NCI-H226 (cell line): Measurements from ENCODE around the gene CCDC183.
A peak's percentile ranks its signal among the peaks of the same experiment; 100 is the strongest.
"Not testable (repeated sequence)": the region's sequence is repeated elsewhere in the genome, so short reads cannot be mapped to it uniquely, and the experiment has no call there.

Experiments
- DNase-seq: peaks from one replicate; pipeline ENCODE4 v3.0.0-alpha.2; 2015

CCDC183 gene

DNA sequence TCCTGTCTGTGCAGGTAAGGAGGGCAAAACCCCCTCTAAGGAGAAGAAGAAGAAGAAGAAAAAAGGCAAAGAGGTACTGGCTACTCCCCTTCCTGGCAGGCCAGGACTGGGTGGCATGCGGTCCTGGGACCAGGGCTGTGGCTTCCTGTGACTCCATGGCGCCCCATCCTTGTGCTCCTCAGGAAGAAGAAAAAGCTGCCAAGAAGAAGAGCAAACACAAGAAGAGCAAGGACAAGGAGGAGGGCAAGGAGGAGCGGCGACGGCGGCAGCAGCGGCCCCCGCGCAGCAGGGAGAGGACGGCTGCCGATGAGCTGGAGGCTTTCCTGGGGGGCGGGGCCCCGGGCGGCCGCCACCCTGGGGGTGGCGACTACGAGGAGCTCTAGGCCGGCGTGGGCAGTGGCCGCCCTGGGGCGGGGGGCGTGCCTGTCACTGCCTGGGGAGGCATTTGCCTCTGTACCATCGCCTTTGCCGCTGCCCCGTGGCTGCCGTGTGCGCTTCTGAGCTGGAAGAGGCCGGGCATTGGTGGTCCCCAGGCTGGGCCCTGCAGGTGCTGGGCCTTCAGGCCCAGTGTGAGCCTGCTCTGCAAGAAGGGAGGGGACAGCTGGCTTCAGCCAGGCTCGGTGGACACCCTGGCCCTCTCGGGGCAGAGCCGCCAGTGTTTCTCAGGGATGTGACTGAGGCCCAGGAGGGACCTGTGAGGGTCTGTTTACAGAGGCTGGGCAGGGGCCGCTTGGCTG is 44.2 kb downstream of the CCDC183 start:
- DNase-seq, result no peak

DNA sequence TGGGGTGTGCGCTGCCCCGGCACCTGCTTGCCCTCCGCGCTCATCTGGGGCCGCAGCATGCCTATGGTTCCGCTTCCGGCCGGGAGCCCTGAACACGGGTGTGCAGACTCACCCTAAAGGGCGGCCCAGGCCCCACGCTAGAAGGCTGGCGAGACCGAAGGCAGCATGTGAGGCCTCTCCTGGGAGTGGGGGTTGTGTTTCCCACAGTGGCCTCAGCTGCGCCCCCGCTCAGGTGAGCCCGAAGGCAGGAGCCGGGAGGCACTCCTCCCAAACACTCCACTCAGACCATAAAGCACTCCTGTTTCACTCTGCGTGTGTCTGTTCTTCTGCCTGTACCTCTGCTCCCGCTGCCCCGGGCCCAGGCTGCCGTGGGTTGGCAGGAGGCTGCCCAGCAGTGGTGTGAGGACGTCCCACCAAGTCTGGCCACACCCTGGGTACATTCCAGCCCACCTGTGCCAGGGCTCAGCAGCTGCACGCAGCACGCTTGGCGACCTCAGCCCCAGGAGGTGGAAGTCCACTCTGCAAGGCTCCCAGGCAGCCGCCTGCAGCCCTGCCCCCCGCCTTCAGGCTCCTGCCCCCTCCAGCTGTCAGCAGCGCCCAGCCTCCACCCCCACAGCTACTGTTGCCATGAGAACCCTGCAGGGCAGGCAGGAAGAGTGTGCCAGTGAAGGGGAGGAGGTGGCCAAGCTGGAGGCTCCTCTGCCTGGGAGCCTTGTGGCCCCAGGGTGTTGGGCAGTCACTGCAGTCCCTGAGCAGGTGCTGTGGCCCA is 44.9 kb downstream of the CCDC183 start:
- DNase-seq, result peak; percentile 68

DNA sequence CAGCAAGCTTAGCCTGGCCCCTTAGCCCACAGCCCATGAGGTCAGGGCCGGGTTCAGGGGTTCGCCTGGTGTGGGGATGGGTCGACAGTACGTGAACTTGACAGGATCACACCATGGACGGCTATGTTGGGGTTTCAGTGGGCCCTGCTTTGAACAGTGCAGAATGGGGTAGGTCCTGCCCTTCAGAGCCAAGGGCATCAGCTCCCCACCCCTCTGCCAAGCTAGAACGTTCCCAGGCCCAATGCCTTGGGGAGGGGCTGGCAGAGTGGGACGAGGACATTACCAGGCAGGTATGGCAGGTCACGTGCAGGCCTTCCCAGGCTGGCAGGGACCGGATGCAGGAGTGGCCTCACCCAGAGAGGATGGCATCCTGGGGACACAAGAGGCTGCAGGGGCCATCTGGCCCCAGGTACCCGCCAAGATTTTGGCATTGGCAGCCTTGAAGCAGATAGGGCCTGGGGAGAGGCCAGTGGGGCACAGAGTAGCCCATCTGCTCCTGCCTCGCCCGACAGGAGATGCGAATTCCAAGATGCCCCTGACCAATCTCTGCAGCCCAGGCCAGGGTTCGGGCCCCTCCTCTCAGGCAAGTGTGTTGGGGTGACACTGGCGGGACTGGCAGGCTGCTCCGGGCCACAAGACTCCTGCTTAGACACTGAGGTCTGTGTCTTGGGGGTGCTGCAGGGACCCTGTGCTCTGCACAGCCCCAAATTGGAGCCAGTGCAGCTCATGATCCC is 45.7 kb downstream of the CCDC183 start:
- not testable (repeated sequence) for DNase-seq

DNA sequence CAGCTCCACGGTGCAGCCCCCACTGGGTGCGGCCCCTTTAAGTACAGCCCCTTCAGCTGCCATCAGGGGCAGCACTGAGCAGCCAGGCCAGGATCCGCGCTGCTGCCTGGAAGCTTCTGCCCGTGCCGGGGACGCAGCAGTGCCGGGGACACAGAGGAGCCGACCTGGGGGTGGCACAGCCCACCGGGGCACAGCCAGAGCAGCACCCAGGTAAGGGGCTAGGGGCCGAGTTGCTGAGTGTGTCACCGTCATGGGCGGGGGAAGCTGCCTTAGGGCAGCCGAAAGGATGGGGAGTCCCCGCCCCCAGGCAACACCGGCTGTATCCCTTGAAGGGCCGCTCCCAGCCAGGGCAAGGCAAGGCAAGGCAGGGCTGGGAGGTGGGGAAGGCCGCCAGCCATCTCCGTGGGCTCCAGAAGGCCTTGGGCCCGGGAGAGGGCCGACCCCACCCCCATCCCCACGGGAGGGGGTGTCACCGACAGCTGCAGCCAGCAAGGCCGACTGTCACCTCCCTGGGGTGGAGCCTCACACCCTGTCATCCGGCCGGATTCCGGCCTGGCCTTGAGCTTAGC is 46.3 kb downstream of the CCDC183 start, which contains the start of gene AJM1:
Gene AJM1 (plus strand): TSS at position 99 of the 569 bp plus-strand sequence. CDS start 1,937 bp downstream, outside the sequence.
- DNase-seq, result peak; percentile 58

DNA sequence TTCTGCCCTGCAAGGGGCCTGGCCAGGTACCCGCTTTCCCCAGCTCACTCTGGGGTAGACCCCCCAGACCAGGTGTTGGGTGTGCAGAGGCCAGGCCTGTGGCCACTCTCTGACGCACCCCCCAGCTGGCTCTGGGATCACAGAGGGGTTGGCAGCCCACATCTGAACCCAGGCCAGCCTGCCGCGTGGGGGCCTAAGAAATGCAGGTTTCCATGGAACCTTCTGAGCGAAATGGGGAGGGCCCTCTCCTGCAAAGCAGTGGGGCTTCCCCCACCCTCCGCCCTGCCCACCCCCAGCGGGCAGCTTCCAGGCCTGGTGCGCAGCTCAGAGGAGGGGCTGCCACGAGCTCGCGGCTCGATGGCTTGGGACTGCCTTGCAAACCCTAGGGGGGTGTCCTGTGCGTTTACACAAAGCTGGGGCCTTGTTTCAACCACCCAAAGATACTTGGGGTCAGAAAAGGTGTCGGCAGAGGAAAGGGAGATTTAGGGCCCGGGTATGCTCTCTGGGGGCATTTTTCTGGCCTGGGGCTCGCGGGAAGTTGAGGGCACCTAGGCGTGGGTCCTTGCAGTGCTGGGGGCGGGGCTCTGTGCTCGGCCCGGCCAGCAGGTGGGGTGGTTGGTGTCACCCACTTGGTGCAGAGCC is 47.1 kb downstream of the CCDC183 start:
- DNase-seq, result not testable (repeated sequence)

DNA sequence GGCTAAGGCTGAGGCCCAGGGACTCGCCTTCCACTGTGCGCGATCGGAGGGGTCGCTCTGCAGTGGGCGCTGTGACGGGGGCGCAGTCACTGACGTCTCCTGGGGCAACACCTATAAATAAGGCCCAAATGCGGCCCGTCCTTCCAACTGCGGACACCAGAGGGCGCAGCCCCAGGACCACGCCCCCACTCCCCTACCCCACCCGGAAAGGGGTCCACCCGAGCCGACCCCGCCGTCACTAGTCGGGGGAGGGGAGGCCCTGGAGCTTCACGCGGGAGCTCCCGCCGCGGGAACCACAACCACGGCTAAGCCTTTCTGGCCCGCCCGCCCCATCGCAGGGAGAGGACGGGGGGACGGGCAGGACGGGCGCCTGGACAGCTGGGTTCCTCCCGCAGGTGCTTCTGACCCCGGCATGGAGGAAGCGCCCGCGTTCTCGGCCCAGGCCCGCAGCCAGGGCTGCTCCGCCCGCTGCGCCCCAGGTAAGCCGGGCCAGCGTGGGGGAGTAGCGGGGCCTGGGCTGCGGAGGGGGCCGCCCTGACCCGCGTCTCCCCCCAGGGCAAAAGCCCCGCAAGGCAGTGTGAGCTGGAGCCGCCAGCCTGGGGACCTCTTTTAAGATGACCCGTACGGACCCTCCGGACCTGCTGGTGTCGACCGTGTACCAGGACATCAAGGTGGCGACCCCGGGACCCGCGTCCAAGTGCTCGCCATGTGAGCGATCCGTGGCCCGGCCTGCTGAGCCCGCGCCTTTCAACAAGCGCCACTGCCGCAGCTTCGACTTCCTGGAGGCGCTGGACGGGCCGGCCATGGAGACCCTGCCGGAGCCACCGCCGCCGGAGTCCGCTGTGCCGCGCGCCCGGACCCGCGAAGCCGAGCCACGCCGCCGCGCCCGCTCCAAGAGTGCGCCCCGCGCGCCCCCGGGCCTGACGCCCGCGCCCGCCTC is 47.9 kb downstream of the CCDC183 start:
- DNase-seq, result not testable (repeated sequence)

DNA sequence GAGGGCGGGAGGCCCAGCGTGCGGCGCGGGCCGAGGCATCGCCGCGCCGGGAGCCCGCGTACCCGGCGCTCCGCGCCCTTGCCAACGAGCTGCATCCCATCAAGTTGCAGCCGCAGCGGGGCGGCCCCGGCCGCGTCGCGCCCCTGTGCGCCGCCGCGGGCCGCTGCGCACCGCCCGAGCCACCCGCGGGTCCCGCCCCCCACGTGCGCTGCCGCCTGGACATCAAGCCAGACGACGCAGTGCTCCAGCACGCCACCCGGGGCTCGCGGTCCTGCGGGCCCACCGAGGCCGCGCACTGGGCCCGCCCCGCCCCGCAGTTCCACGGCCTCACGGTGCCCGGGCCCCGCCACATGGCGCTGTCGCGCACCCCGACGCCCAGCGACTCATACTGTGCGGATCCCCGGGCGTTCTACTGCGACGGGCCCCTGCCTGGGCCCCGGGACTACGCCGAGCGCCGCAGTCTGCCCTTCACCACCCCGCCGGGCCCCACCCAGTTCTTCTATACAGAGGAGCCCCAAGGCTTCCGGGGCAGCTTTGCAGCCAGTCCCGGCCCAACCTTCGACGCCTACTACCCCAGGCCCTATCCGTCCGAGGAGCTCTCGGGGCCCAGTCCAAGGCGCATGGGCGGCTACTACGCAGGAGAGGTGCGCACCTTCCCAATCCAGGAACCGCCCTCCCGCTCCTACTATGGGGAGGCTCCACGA is 48.8 kb downstream of the CCDC183 start:
- no peak for DNase-seq

DNA sequence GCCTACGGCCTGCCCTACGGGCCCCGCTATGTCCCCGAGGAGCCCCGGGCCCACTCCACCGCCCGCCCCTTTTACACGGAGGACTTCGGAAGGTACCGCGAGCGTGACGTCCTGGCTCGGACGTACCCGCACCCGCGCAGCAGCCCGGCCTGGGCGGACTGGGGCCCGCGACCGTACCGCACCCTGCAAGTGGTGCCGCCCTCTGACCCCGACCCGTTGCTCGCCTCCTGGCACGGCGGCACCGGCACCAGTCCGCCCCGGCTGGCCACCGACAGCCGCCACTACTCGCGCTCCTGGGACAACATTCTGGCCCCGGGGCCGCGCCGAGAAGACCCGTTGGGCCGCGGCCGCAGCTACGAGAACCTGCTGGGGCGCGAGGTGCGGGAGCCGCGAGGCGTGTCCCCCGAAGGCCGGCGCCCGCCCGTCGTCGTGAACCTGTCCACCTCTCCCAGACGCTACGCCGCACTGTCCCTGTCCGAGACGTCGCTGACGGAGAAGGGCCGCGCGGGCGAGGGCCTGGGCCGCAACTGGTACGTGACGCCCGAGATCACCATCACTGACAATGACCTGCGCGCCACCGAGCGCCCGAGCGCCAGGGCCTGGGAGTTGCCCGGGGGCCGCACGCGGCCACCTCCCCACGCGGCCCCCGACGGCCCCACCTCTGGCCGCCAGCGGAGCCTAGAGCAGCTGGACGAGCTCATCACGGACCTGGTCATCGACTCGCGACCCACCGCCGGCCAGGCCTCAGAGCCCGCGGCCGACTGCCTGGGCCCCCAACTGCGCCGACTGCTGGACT is 49.5 kb downstream of the CCDC183 start:
- no peak for DNase-seq

DNA sequence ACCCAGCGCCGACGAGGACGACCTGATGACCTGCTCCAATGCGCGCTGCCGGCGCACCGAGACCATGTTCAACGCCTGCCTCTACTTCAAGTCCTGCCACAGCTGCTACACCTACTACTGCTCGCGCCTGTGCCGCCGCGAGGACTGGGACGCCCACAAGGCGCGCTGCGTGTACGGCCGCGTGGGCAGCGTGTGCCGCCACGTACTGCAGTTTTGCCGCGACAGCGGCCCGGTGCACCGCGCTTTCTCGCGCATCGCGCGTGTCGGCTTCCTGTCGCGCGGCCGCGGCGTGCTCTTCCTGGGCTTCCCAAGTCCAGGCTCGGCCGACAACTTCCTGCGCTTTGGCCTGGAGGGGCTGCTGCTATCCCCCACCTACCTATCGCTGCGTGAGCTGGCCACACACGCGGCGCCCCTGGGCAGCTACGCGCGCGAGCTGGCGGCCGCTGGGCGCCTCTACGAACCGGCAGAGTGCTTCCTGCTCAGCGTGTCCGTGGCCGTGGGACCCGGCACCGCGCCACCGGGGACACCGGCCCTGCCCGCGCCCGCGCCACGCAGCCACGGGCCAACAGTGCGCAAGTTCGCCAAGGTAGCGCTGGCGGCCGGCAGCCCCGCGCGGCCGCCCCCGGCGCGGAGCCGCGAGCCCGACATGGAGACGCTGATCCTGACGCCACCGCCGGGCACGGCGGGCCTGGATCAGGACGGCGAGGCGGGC is 50.4 kb downstream of the CCDC183 start:
- no peak for DNase-seq

DNA sequence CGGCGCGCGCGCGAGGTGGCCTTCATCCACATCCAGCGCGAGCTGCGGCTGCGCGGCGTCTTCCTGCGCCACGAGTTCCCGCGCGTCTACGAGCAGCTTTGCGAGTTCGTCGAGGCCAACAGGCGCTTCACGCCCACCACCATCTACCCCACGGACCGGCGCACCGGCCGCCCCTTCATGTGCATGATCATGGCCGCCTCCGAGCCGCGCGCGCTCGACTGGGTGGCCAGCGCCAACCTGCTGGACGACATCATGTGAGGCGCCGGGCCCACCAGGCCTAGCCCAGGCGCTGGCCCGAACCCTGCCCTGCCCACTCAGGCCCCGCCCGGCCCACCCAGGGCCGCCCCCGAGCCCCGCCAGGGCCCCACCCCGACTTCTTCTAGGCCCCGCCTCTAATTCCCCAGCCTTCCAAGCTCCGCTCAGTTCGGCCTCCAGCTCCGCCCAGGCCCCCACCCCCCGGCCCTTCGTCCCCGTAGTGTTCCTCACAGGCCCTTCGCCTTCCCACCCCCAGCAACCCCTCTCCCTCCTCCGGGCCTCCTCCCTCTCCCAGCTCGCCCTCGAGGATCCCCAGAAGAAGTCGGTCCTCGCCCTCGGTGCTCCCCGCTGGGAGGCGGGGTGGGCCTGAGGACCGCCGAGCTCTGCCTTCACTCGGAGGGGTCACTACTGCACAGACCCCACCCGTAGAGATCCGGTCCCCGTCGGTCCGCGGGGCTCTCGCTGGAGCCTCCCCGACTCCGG is 51.1 kb downstream of the CCDC183 start:
- peak; percentile 66 for DNase-seq

DNA sequence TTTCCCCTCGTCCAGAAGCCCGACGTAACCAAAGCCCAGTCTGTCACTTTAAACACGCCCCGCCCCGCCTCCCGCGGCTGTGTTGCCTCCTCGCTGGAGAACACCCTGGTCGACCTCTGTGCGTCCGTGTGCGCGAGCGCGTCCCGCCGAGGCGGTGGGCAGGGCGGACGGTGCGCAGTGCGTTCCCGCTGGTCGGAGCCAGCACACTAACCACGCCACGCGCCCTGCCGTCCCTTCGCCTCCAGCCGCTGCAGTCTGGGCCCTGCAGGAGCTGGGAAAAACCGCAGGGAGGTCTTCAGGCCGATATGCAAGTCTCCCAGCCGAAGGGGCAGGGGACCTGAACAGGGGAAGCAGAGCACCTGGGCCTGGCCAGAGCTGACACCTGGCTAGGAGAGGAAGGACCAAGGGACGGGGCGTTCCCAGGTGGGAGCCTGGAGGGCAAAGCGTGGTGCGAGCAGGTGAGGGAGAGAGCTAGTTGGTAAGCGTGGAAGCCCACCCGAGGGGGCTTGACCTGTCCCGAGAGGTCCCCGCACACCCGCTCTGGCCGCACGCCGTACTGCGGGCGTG is 51.8 kb downstream of the CCDC183 start:
- DNase-seq, result peak; percentile 87

DNA sequence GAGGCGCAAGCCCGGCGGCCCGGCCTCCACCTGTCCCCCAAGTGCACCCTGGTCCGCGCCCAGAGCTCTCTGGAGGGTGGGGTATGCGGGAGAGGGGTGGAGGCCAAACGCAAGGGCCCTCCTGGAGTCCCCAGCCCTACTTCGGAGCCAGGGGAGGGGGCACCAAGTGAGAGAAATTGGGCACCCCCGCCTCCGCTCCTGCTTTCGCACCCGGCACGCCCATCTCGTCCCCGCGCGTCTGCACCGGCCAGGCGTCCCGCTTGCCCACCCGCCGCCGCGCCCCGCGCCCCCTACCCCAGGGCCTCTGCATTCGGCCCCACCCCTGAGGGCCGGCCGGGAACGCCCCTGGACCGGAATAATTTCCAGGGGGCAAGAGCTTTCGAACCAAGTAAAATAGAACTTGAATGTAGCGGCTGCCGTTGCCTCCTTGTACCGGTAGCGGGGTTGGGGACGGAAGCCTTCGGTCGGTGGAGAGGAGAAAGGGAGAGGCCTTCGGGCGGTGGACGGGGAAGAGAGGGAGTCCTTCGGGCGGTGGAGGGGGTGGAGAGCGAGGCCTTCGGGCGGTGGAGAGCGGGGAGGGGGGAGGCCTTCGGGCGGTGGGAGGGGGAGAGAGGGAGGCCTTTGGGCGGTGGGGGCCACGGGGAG is 52.4 kb downstream of the CCDC183 start:
- DNase-seq, result peak; percentile 15

DNA sequence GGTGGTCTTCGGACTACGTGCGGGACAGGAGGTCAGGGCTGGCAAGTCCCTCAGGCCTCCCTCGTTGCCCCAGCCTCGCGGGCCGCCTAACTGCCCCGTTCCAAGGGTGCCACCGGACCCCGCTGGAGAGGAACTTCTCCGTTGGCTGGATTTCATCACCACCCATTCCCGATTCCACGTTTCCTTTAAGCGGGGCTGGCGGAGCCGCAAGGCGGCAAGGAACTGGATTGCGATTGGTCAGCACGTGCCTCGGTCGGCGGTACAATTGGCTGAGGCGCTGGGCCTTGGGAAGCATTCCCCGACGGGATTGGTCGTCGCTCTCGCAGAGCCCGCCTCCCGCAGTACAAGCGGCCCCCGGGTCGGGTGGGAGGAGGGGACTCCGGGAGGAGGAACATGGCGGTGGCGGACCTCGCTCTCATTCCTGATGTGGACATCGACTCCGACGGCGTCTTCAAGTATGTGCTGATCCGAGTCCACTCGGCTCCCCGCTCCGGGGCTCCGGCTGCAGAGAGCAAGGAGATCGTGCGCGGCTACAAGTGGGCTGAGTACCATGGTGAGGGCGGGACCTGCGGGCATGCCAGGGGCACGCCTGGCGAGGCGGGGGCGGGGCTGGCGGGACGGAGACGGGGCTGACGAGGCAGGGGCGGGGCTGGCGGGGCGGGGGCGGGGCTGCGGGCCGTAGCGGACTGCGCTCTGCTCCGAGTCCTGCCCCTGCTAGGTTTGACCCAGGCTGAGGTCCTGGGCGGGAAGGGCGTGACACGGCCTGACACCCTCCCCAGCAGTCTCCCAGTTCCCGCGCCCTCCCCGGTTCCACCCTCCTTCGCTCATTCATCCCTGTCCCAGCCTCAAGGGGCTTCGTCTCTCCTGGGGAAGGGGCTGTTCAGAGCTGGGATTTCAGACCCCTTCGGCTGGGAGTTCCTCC is 53.2 kb downstream of the CCDC183 start, which contains the start of gene PHPT1:
Gene PHPT1 (plus strand): TSS at position 372 of the 922 bp plus-strand sequence. CDS start 22 bp downstream, at position 394.
- DNase-seq, result peak; percentile 97

DNA sequence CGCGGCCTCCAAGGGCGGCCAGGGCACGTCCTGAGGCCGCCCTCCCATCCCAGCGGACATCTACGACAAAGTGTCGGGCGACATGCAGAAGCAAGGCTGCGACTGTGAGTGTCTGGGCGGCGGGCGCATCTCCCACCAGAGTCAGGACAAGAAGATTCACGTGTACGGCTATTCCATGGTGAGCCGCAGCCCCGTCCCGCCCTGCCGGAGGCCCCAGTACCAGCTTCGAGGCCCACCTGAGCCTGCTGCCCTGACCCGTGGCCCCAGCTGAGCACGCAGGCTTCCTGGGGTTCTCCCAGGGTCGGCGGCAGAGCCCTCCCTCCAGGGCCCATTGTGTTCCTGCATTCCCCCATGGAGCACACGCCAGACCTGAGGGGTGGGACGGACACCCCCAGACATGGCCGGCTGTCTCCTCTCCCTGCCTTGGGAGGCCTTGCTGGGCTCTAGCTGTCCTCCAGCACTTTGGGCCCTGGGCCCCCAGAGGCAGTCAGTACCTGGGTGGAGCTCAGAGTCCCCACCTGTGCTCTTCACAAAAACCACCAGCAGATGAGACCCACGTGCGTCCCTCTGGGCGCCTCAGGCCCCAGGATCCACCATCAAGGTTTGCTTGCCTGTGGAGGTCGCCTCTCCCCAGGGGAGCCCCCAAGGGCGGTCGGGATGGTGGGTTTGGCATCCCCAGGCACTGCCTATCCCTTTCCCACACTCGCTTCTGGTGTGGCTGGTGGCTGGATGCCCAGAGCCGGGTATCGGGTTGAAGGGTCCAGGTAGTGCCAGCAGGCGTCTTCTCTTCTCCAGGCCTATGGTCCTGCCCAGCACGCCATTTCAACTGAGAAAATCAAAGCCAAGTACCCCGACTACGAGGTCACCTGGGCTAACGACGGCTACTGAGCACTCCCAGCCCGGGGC is 54.1 kb downstream of the CCDC183 start:
- DNase-seq, result no peak
